Fibroblast of lung (primary cell): ENCODE data around the gene HOXB1. TPM values are rescaled to one million over a fixed set of nuclear protein-coding genes. Genes with fewer than 3 reads are reported as not detected.

Experiments
- DNase-seq, 2 donors: peaks; one replicate each; pipeline versions ENCODE4 v3.0.0 to v3.0.0-alpha.2; 2010; ENCODE audit warnings: low read depth in 2 of 2
- H2AFZ ChIP-seq: 2 replicates; pipeline ENCODE4 v1.5.1; 2012; ENCODE audit warnings: low read length, control low read depth, inconsistent platforms
- H3K27ac ChIP-seq: 2 replicates; pipeline ENCODE4 v1.5.1; 2011; ENCODE audit warnings: low read length, control low read depth; ENCODE audit not compliant: insufficient read depth
- H3K27me3 ChIP-seq: 2 replicates; pipeline ENCODE4 v1.5.1; 2011; ENCODE audit warnings: mild to moderate bottlenecking, low read length; ENCODE audit not compliant: control insufficient read depth, insufficient read depth
- H3K36me3 ChIP-seq: 2 replicates; pipeline ENCODE4 v1.5.1; 2011; ENCODE audit warnings: low read length; ENCODE audit not compliant: control insufficient read depth, insufficient read depth
- H3K4me1 ChIP-seq: 2 replicates; pipeline ENCODE4 v1.5.1; 2011; ENCODE audit warnings: low read length; ENCODE audit not compliant: control insufficient read depth, insufficient read depth; ENCODE audit errors: extremely low read depth
- H3K4me2 ChIP-seq: 2 replicates; pipeline ENCODE4 v1.5.1; 2011; ENCODE audit warnings: low read length, control low read depth; ENCODE audit not compliant: insufficient read depth; ENCODE audit errors: extremely low read depth
- H3K4me3 ChIP-seq, 4 experiments: fragments of 200-600 bp in 1 of 4; sonication (generic) in 1 of 4; replicated peaks in 1 of 4; 2 replicates each; pipeline ENCODE4 v1.5.1; 2011 to 2016; ENCODE audit warnings: low read length in 4 of 4, low read depth in 3 of 4, mild to moderate bottlenecking in 3 of 4, control low read depth in 2 of 4, inconsistent platforms in 1 of 4, mixed read lengths in 1 of 4; ENCODE audit not compliant: insufficient read depth in 1 of 4; ENCODE audit errors: control extremely low read depth in 1 of 4
- H3K79me2 ChIP-seq: 2 replicates; pipeline ENCODE4 v1.5.1; 2012; ENCODE audit warnings: mild to moderate bottlenecking, low read length, inconsistent platforms; ENCODE audit not compliant: control insufficient read depth, insufficient read depth
- H3K9ac ChIP-seq: 2 replicates; pipeline ENCODE4 v1.5.1; 2011; ENCODE audit warnings: mild to moderate bottlenecking, low read length, control low read depth; ENCODE audit not compliant: insufficient read depth
- H3K9me3 ChIP-seq: 2 replicates; pipeline ENCODE4 v1.5.1; 2012; ENCODE audit warnings: low read depth, low read length; ENCODE audit not compliant: control insufficient read depth, insufficient read depth
- H4K20me1 ChIP-seq: 2 replicates; pipeline ENCODE4 v1.5.1; 2011; ENCODE audit warnings: low read length; ENCODE audit not compliant: control insufficient read depth, insufficient read depth; ENCODE audit errors: extremely low read depth
- CTCF ChIP-seq, 2 donors: IDR thresholded peaks in 1 of 2; conservative IDR thresholded peaks in 1 of 2; 1 replicate in 1 of 2; 2 replicates in 1 of 2; pipeline ENCODE4 v1.5.1; 2011 to 2012; ENCODE audit warnings: low read length in 2 of 2, control low read depth in 1 of 2, inconsistent platforms in 1 of 2, low read depth in 1 of 2, mild to moderate bottlenecking in 1 of 2
- EZH2 ChIP-seq: IDR thresholded peaks from 2 replicates; pipeline ENCODE4 v1.5.1; 2012; ENCODE audit warnings: low read length, control low read depth, mild to moderate bottlenecking; ENCODE audit errors: missing control alignments
- polyA plus RNA-seq, 2 donors: library from polyadenylated mRNA; depleted of rRNA in 1 of 2; stranded (reverse) in 1 of 2; unstranded in 1 of 2; fragments of >200 nt; gene quantifications; 2 replicates each; pipeline ENCODE4 v1.2.1, GENCODE V29; 2011 to 2012; ENCODE audit warnings: missing spikeins in 1 of 2
- total RNA-seq: library from RNA; depleted of rRNA; stranded (reverse); fragments of >200 nt; gene quantifications from 2 replicates; pipeline ENCODE4 v1.2.1, GENCODE V29; 2014

HOXB1 gene
- total and polyA plus RNA-seq, 2 donors (not counting 1 experiment from before 2014, with no cell fraction given) = not detected

- Histone ChIP-seq H3K36me3 (peaks cover 21% of the 10 kb centered on the region), H2AFZ (no peak overlapping the region), H3K4me2 (peak overlapping the region; percentile 95), H3K79me2 (peaks cover 95% of the 10 kb centered on the region), H3K4me3 (peak overlapping the region; percentile 33 to 50 (median 42)), H3K9me3 (no peaks in the 10 kb centered on the region), H3K27me3 (no peaks in the 10 kb centered on the region), H3K9ac (peak overlapping the region; percentile 11), H3K27ac (peak overlapping the region; percentile 97), H4K20me1 (no peaks in the 10 kb centered on the region), H3K4me1 (peaks cover 45% of the 10 kb centered on the region)
- TF ChIP-seq EZH2 = no peak
- TF ChIP-seq CTCF (conservative IDR thresholded peaks at IDR 0.05 in 1 of 2, IDR thresholded peaks at IDR 0.05 in 1 of 2; ENCODE audit: low read depth in 1 of 2, low read length in 2 of 2) = no peak
- peak; percentile 76 to 78 for DNase-seq
Measured at GRCh38 chr17:48549914-48550501, 19.2 kb upstream of the HOXB1 start.

DNA sequence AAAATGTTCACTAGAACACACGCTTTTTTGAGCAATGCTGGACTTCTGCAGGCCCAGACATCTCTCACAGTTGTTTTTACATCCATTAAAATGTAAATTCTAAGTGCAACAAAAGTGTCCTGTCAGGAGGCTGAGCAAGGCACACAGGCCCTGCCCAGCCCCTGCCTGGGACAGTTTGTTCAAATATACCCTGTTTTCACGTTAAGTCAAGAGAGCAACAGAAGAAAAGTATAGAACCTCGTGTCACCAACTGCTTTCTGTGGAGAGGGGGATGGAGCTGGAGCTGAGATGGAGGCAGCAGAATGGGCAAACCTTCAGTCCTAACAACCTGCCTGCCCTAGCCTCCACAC, 18.4 kb upstream of the HOXB1 start:
- no peaks in the 10 kb centered on the region for H3K9me3 ChIP-seq
- TF ChIP-seq CTCF (conservative IDR thresholded peaks at IDR 0.05 in 1 of 2, IDR thresholded peaks at IDR 0.05 in 1 of 2; ENCODE audit: low read depth in 1 of 2, low read length in 2 of 2) (no peak), EZH2 (no peak)
- H2AFZ ChIP-seq = no peak overlapping the region
- peaks cover 90% of the 10 kb centered on the region for H3K79me2 ChIP-seq
- peak overlapping the region; percentile 37 for H3K4me2 ChIP-seq
- peak overlapping the region; percentile 97 for H3K27ac ChIP-seq
- no peak overlapping the region for H3K9ac ChIP-seq
- peaks cover 18% of the 10 kb centered on the region for H3K36me3 ChIP-seq
- peak; percentile 29 to 51 for DNase-seq
- H3K4me3 ChIP-seq = peak overlapping the region in 2 of 4 experiments; percentile 6 to 26
- peaks cover 45% of the 10 kb centered on the region for H3K4me1 ChIP-seq
- H3K27me3 ChIP-seq = no peaks in the 10 kb centered on the region
- no peaks in the 10 kb centered on the region for H4K20me1 ChIP-seq

- Histone ChIP-seq H3K79me2 (peaks cover 90% of the 10 kb centered on the region), H3K27ac (peak overlapping the region; percentile 97), H3K9me3 (no peaks in the 10 kb centered on the region), H3K4me2 (peak overlapping the region; percentile 37), H3K27me3 (no peaks in the 10 kb centered on the region), H3K4me3 (peak overlapping the region in 2 of 4 experiments; percentile 26 to 90), H3K9ac (no peak overlapping the region), H3K36me3 (peaks cover 16% of the 10 kb centered on the region), H2AFZ (no peak overlapping the region), H4K20me1 (no peaks in the 10 kb centered on the region), H3K4me1 (peaks cover 42% of the 10 kb centered on the region)
- no peak for TF ChIP-seq EZH2
- TF ChIP-seq CTCF (conservative IDR thresholded peaks at IDR 0.05 in 1 of 2, IDR thresholded peaks at IDR 0.05 in 1 of 2; ENCODE audit: low read depth in 1 of 2, low read length in 2 of 2) = no peak
- DNase-seq = no peak
Measured at GRCh38 chr17:48548523-48549280, 17.9 kb upstream of the HOXB1 start.
